GM18870 (cell line): ENCODE results near the gene HMOX1.
"Not testable (repeated sequence)": the region's sequence is repeated elsewhere in the genome, so short reads cannot be mapped to it uniquely, and the experiment has no call there.

ENCODE experiments used
- ATAC-seq: cut with Tn5 transposase; IDR thresholded peaks from one replicate; pipeline ENCODE4 v1.9.1; 2021; ENCODE audit warnings: moderate library complexity; ENCODE audit not compliant: unreplicated experiment

Gene HMOX1

DNA sequence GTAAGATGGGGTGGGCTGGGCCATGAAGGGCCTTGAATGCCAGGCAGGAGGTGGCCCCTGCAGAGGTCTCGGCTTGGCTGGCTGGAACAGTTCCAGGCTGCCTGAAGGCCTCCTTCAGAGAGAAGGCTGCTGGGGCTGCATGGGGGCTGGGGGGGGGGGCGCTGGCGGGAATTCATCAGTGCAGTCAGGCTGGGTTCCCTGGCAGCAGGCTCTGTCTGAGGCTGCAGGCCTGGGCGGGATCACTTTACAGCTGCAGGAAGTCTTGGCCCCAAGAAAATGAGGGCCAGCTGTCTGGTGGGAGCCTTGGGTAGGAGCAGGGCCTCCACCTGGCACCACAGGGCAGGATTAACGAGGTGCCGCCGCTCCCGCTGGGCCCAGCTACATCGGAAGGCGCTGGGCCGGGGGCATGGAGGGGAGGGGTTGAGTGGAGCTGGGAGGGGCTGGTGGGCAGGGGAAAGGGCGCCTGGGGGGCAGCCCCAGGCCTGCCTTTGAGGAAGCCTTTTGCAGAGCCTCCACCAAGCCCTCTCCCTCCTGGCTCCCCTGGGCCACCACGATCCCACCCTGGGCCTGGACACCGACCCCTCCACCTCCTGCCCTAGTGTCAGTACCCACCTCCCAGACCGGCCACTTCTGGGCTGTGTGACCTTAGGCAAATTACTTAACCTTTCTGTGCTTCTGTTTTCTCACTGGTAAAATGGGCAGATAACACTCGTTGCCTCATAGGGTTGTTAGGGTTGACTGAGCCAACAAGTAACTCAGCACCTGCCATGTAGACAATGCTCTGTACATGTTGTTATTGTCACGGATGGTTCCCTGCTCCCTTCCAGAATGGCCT is 31.0 kb upstream of the HMOX1 start:
- no peak for ATAC-seq

DNA sequence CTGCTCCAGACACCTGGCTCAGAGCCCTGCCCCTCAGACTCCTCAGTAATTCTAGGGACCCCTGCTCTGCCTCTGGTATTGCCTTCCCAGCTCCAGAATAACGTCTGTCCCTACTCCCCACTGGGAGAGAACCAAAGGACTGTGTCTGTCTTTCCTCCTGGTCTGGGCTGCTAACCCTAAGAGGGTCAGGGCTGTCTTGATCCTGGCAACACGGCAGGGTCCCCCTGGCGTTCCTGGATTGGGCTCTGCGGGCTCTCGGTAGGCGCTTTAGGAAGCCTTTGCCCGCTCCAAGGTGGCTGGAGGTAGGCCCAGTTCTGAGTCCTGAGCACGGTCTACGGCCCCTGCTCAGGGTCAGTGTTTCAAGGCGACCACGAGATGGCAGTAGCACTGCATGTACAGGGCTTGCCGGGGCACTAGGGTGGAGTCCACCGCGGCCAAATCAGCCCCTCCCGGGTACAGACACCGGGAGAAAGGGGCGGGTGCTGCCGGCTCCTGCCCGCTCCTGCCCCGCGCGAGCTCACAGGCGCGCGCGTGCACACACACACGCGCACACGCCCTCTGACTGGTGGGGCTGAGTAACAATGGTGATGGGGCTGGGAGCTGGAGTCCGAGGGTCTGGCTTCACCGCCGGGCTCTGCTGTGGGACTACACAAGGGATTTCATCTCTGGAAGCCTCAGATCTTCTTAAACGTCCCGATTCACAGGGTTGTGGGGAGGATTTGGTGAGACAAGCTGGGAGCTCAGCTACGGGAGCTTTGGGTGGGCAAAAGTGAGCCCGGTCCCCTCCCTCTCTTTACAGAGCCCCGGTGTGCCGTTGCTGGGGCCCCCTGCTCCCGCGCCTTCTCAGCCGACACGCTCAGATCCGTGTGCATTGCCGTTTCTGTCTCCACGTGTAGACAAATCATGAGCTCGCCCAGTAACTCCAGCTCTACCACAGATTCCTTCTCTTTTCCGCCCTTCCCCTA is 30.1 kb upstream of the HMOX1 start:
- ATAC-seq = no peak

GRCh38 chr22:35352214-35353111 is 28.4 kb upstream of the HMOX1 start:
- ATAC-seq = no peak

DNA sequence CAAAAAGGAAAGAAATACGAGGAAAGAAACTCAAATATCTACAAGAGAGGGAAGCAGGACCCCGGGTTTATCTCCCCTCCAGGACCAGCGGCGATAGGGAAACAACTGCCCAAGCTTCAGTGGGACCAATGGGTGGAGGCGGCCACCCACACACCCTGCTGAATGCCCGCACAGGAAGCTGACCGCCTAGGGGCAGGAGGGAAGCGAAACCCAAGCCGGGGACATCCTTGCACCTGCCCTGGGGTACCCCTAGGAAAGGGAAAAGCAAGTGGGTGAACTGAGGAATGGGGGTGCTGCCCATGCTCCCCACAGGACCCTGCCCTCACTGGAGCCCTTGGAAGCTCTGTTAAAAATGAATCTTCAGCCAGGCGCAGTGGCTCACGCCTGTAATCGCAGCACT is 27.6 kb upstream of the HMOX1 start:
- no peak for ATAC-seq

DNA sequence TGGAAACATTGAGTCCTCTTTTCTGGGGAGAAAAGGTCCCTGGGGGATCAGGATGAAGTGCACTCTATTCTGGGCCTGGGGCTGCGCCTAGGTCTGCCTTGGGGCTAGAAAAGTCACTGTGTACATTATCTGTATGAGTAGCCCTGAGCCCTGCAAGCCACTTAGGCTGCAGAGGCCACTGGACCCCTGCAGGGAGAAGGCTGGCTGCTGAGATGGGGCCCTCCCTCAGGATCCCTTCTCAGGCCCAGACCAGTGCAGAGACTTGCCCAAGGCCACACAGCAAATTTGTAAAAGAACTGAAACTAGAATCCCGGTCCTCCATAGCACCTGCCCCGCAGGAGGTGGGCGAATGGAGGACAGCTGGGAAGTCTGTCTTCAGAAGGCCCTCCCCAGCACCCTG is 26.8 kb upstream of the HMOX1 start:
- no peak for ATAC-seq

- ATAC-seq = no peak
Observed at GRCh38 chr22:35357883-35358621, 22.8 kb upstream of the HMOX1 start.

DNA sequence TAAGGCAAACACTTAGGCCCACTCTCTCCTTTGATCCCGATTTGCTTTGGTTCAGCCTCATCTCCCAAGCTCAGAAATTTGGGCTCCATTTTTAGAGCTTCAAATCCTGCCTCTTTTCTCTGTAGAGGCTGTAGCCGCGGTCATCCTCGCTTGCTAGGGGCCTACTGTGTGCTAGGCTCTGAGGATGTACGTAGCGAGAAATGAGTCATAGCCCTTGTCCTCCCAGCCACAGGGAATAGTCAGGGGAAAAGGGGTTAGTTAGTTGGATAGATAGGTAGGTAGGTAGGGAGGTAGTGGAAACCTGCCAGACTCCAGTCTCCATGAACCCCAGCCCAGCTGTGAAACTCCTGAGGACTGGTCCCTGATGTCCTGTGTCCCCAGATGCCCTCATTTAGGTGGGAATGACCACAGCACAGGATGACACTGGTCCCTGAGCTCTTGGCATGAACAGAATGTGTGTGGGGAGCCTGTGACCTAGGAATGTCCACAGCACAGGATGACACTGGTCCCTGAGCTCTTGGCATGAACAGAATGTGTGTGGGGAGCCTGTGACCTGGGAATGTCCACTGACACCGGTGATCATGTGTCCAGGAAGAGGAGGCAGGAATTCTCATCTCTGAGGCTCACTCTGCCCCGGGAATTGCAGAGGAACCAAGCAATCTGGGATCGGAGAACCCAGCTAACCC is 21.4 kb upstream of the HMOX1 start:
- ATAC-seq = no peak

DNA sequence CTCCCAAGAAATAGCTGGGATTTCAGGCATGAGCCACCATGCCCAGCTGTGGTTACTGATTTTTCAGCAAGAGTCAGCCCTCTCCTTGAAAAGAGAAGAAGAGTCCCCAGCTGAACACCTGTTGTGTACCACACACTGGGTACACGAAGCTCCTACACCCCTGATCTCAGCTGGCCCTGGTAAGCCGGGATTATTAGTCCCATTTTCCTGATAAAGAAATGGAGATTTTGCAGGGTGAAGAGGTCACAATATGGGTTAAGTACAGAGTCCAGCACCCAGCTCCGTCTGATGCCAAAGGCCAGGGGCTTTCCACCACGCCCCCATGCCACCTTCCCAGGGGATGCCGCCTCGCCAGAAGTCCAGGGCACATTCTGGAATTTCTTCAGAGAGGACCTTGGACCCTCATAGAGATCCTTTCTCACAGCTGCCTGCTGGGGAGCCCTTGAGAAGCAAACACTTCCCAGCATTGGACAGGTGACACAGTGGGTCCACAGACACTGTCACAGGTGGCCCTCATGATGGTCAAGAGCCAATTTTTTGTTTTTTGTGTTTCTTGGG is 19.8 kb upstream of the HMOX1 start:
- ATAC-seq = no peak

GRCh38 chr22:35363566-35364086 is 17.3 kb upstream of the HMOX1 start:
- no peak for ATAC-seq

DNA sequence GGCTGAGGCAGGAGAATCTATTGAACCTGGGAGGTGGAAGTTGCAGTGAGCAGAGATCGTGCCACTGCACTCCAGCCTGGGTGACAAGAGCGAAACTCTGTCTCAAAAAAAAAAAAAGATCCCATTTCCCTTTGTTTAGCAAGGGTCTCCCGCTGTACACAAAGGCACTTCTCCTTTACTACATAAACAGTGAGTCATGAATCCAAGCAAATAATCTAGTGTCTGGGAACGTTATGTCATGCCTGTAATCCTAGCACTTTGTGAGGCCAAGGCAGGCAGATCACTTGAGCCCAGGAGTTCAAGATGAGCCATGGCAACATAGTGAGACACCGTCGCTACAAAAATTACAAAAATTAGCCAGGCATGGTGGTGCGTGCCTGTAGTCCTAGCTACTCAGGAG is 16.7 kb upstream of the HMOX1 start:
- not testable (repeated sequence) for ATAC-seq

- no peak for ATAC-seq
Observed at GRCh38 chr22:35367331-35367886, 13.5 kb upstream of the HMOX1 start.

- ATAC-seq = no peak
Observed at GRCh38 chr22:35368386-35368785, 12.5 kb upstream of the HMOX1 start.

GRCh38 chr22:35369996-35370395 is 10.9 kb upstream of the HMOX1 start:
- ATAC-seq = no peak

DNA sequence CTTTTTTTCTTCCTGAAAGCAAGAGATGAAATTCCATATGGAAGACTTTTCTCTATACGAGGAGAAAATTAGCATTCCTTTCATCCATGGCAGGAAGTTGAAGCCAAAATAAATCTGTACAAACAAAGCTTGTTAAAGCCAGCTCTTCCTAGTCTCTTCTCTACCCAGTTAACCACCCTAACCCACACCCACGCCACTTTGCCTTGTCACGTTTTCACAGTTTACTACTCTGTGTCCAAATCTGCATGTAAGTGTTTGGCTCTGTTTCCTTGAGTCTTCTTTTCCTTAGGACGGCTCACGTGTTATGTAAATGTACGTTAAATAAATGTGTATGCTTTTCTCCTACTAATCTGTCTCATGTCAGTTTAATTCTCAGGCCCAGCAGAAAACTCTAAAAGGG is 7.1 kb upstream of the HMOX1 start:
- no peak for ATAC-seq

DNA sequence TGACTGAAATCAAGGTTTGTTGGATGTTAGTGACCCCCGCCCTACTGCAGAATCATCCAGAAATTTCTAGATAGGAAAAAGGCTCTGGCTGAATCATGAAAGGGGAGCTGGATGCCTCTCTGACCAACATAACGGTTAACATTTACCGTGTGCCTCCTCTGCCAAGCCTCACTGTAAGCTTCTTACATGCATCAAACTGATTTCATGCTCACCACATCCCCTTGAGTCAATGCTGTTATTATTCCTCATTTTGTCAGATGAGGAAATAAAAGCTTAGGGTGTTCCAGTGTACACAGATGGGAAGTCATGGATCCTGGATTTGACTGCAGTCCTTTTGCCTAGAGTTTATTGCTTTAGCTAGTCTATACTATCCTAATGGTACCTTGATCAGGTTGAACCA is 5.9 kb upstream of the HMOX1 start:
- no peak for ATAC-seq

GRCh38 chr22:35375526-35375925 is 5.4 kb upstream of the HMOX1 start:
- ATAC-seq = no peak

GRCh38 chr22:35376728-35377472 is 4.0 kb upstream of the HMOX1 start:
- ATAC-seq = peak; percentile 55

GRCh38 chr22:35377735-35378134 is 3.2 kb upstream of the HMOX1 start:
- ATAC-seq = no peak
